ENCODE data around the gene NCAPG2. TPM values are rescaled to one million over a fixed set of nuclear protein-coding genes. Genes with fewer than 3 reads are reported as not detected.
A peak's percentile ranks its signal among the peaks of the same experiment; 100 is the strongest.

The NCAPG2 gene
- polyA plus RNA-seq, 1 donor from 2014 or later = 8.3 TPM

- H3K9me2 ChIP-seq (ENCODE audit: insufficient read depth, low read length) = no peaks in the 10 kb centered on the region
- TF ChIP-seq EP300 (conservative IDR thresholded peaks at IDR 0.05; ENCODE audit: poor library complexity, severe bottlenecking) (no peak), POLR2AphosphoS5 (IDR thresholded peaks at IDR 0.05) (no peak), RAD21 (conservative IDR thresholded peaks at IDR 0.05) (no peak), SMC3 (conservative IDR thresholded peaks at IDR 0.05; ENCODE audit: poor library complexity) (no peak), MXI1 (conservative IDR thresholded peaks at IDR 0.05; ENCODE audit: poor library complexity, severe bottlenecking) (no peak), REST (IDR thresholded peaks at IDR 0.05; ENCODE audit: borderline replicate concordance) (no peak), TAF1 (IDR thresholded peaks at IDR 0.05; ENCODE audit: low read depth) (no peak), EZH2 (IDR thresholded peaks at IDR 0.05; ENCODE audit: borderline replicate concordance, insufficient read depth, low read length, poor library complexity, severe bottlenecking) (no peak)
- TF ChIP-seq, protein P1, sequence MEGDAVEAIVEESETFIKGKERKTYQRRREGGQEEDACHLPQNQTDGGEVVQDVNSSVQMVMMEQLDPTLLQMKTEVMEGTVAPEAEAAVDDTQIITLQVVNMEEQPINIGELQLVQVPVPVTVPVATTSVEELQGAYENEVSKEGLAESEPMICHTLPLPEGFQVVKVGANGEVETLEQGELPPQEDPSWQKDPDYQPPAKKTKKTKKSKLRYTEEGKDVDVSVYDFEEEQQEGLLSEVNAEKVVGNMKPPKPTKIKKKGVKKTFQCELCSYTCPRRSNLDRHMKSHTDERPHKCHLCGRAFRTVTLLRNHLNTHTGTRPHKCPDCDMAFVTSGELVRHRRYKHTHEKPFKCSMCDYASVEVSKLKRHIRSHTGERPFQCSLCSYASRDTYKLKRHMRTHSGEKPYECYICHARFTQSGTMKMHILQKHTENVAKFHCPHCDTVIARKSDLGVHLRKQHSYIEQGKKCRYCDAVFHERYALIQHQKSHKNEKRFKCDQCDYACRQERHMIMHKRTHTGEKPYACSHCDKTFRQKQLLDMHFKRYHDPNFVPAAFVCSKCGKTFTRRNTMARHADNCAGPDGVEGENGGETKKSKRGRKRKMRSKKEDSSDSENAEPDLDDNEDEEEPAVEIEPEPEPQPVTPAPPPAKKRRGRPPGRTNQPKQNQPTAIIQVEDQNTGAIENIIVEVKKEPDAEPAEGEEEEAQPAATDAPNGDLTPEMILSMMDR (IDR thresholded peaks at IDR 0.05; ENCODE audit: poor library complexity, severe bottlenecking) = no peak
- H3K4me2 ChIP-seq (ENCODE audit: low read length) = no peak overlapping the region
- H3K4me3 ChIP-seq (ENCODE audit: low read length) = peak overlapping the region; percentile 15
- H3K27ac ChIP-seq (ENCODE audit: low read length) = no peak overlapping the region
- no peak overlapping the region for H3K9ac ChIP-seq (ENCODE audit: low read length)
- no peaks in the 10 kb centered on the region for H3F3A ChIP-seq (ENCODE audit: insufficient read depth, low read length, poor library complexity, severe bottlenecking)
- H3K27me3 ChIP-seq (ENCODE audit: insufficient read depth, low read depth, low read length) = peaks cover 9% of the 10 kb centered on the region
- H2AFZ ChIP-seq (ENCODE audit: low read depth, low read length) = no peak overlapping the region
- no peaks in the 10 kb centered on the region for H4K20me1 ChIP-seq (ENCODE audit: insufficient read depth)
- peaks cover 6% of the 10 kb centered on the region for H3K79me2 ChIP-seq (replicated peaks; ENCODE audit: insufficient read depth, low read length)
- peaks cover 7% of the 10 kb centered on the region for H3K9me3 ChIP-seq (ENCODE audit: low read length)
- no peaks in the 10 kb centered on the region for H3K36me3 ChIP-seq (ENCODE audit: insufficient read depth, low read length)
These were observed 120.8 kb downstream of the NCAPG2 start for GRCh38 chr7:158583810-158584209.

GRCh38 chr7:158583143-158583542, 121.5 kb downstream of the NCAPG2 start:
- TF ChIP-seq TAF1 (IDR thresholded peaks at IDR 0.05; ENCODE audit: low read depth) (no peak), REST (IDR thresholded peaks at IDR 0.05; ENCODE audit: borderline replicate concordance) (no peak), MXI1 (conservative IDR thresholded peaks at IDR 0.05; ENCODE audit: poor library complexity, severe bottlenecking) (no peak), EP300 (conservative IDR thresholded peaks at IDR 0.05; ENCODE audit: poor library complexity, severe bottlenecking) (no peak), SMC3 (conservative IDR thresholded peaks at IDR 0.05; ENCODE audit: poor library complexity) (no peak)
- Histone ChIP-seq H3K27ac (ENCODE audit: low read length) (no peak overlapping the region), H3K36me3 (ENCODE audit: insufficient read depth, low read length) (no peaks in the 10 kb centered on the region), H3F3A (ENCODE audit: insufficient read depth, low read length, poor library complexity, severe bottlenecking) (no peaks in the 10 kb centered on the region), H2AFZ (ENCODE audit: low read depth, low read length) (no peak overlapping the region), H3K9me2 (ENCODE audit: insufficient read depth, low read length) (no peaks in the 10 kb centered on the region), H3K9me3 (ENCODE audit: low read length) (peaks cover 7% of the 10 kb centered on the region), H3K4me3 (ENCODE audit: low read length) (peak overlapping the region; percentile 15), H3K9ac (ENCODE audit: low read length) (no peak overlapping the region), H3K4me2 (ENCODE audit: low read length) (no peak overlapping the region), H3K79me2 (replicated peaks; ENCODE audit: insufficient read depth, low read length) (peaks cover 6% of the 10 kb centered on the region), H4K20me1 (ENCODE audit: insufficient read depth) (no peaks in the 10 kb centered on the region), H3K27me3 (ENCODE audit: insufficient read depth, low read depth, low read length) (peaks cover 2% of the 10 kb centered on the region)
